GM20000 (cell line): ENCODE results near the gene SREBF1.

Experiments
- DNase-seq: peaks from one replicate; pipeline ENCODE4 v3.0.0; 2012; ENCODE audit warnings: low spot score
- CTCF ChIP-seq: IDR thresholded peaks from 2 replicates; pipeline ENCODE4 v1.5.1; 2012; ENCODE audit warnings: mild to moderate bottlenecking, control low read depth; ENCODE audit errors: extremely low read depth, missing control alignments

The SREBF1 gene

GRCh38 chr17:17836818-17837379, at the start of gene SREBF1:
TSS of gene SREBF1 (minus strand) at chr17:17836986. CDS start at chr17:17836817, 169 bp downstream.
- no peak for TF ChIP-seq CTCF
- peak; percentile 88 for DNase-seq

GRCh38 chr17:17886226-17886625, 49.4 kb upstream of the SREBF1 start:
- DNase-seq = no peak
- TF ChIP-seq CTCF = no peak

GRCh38 chr17:17884391-17885357, 47.9 kb upstream of the SREBF1 start:
- TF ChIP-seq CTCF = no peak
- DNase-seq = no peak

GRCh38 chr17:17883801-17884200, 47.0 kb upstream of the SREBF1 start:
- TF ChIP-seq CTCF = no peak
- DNase-seq = no peak

GRCh38 chr17:17882082-17882581, 45.3 kb upstream of the SREBF1 start:
- DNase-seq = no peak
- no peak for TF ChIP-seq CTCF

GRCh38 chr17:17880577-17881196, 43.9 kb upstream of the SREBF1 start:
- no peak for DNase-seq
- no peak for TF ChIP-seq CTCF
